ENCODE data around the gene RIPPLY3. TPM values are rescaled to one million over a fixed set of nuclear protein-coding genes. Genes with fewer than 3 reads are reported as not detected.
A peak's percentile ranks its signal among the peaks of the same experiment; 100 is the strongest.

Gene RIPPLY3
- total and polyA plus RNA-seq, 2 donors (not counting 1 experiment from before 2014, with no cell fraction given), result not detected

GRCh38 chr21:37005548-37006485 lies 685 bp upstream of the RIPPLY3 start:
- Mint-ChIP-seq H3K27ac (no peak overlapping the region), H3K4me1 (peaks cover 18% of the 10 kb centered on the region), H3K4me3 (peak overlapping the region; percentile 56), H3K9me3 (ENCODE audit: insufficient read depth) (no peaks in the 10 kb centered on the region), H3K27me3 (peaks cover 31% of the 10 kb centered on the region)
- intact Hi-C loops (cut with micrococcal nuclease), result no loop called here
- Histone ChIP-seq H3K27me3 (replicated peaks in 1 of 4; ENCODE audit: control extremely low read depth in 1 of 4, control insufficient read depth in 3 of 4, insufficient read depth in 4 of 4, low read length in 3 of 4) (peaks cover 0 to 48% (median 22%) of the 10 kb centered on the region in 4 experiments), H3K4me1 (ENCODE audit: control insufficient read depth in 2 of 2, insufficient read depth in 2 of 2, low read length in 2 of 2) (peaks cover 27 to 36% of the 10 kb centered on the region in 2 donors), H3K27ac (ENCODE audit: low read length in 2 of 2) (no peak overlapping the region), H3K9me3 (ENCODE audit: control extremely low read depth in 1 of 3, control insufficient read depth in 2 of 3, insufficient read depth in 1 of 3, low read length in 2 of 3) (peaks cover 0 to 9% (median 1%) of the 10 kb centered on the region in 3 donors), H4K20me1 (ENCODE audit: control insufficient read depth, insufficient read depth, low read length, poor library complexity, severe bottlenecking) (no peaks in the 10 kb centered on the region), H3K4me2 (replicated peaks; ENCODE audit: low read depth, low read length, poor library complexity, severe bottlenecking) (peak overlapping the region; percentile 86), H3K79me2 (ENCODE audit: control insufficient read depth, insufficient read depth, low read length) (no peaks in the 10 kb centered on the region), H3K4me3 (ENCODE audit: control extremely low read depth in 1 of 5, extremely low read depth in 1 of 5, insufficient read depth in 1 of 5, low read depth in 2 of 5, low read length in 4 of 5) (peak overlapping the region in 3 of 5 experiments; percentile 25 to 43 (median 40)), H3K9ac (ENCODE audit: low read length) (peak overlapping the region; percentile 54), H3K36me3 (replicated peaks in 1 of 2; ENCODE audit: control extremely low read depth in 1 of 2, control insufficient read depth in 1 of 2, extremely low read depth in 1 of 2, insufficient read depth in 2 of 2, low read length in 1 of 2) (no peaks in the 10 kb centered on the region), H2AFZ (ENCODE audit: insufficient read depth, low read depth, low read length, poor library complexity, severe bottlenecking) (peak overlapping the region; percentile 71)
- DNase-seq (no peak), ATAC-seq (ENCODE audit: low read depth) (no peak)
- TF ChIP-seq EZH2 (IDR thresholded peaks at IDR 0.05; ENCODE audit: borderline replicate concordance, insufficient read depth, low read depth, low read length, poor library complexity, severe bottlenecking) (no peak), CTCF (IDR thresholded peaks at IDR 0.05) (no peak)
- ChIA-PET POLR2A (no interaction called here), CTCF (no interaction called here)
- WGBS (ENCODE audit: insufficient coverage), result 29% methylated on average over 76 of the region's 76 CpGs

- peaks cover 18% of the 10 kb centered on the region for H3K4me1 Mint-ChIP-seq
- intact Hi-C loops (cut with micrococcal nuclease), result loop anchor here (1.0 kb wide), 1 partner anchor 31 kb away; no protein-coding TSS in a partner anchor
- Histone ChIP-seq H2AFZ (ENCODE audit: insufficient read depth, low read depth, low read length, poor library complexity, severe bottlenecking) (no peak overlapping the region), H3K27me3 (replicated peaks in 1 of 4; ENCODE audit: control extremely low read depth in 1 of 4, control insufficient read depth in 3 of 4, insufficient read depth in 4 of 4, low read length in 3 of 4) (peaks cover 0 to 58% (median 26%) of the 10 kb centered on the region in 4 experiments), H3K4me3 (ENCODE audit: control extremely low read depth in 1 of 5, extremely low read depth in 1 of 5, insufficient read depth in 1 of 5, low read depth in 2 of 5, low read length in 4 of 5) (no peak overlapping the region), H3K9ac (ENCODE audit: low read length) (no peak overlapping the region), H3K79me2 (ENCODE audit: control insufficient read depth, insufficient read depth, low read length) (no peaks in the 10 kb centered on the region), H4K20me1 (ENCODE audit: control insufficient read depth, insufficient read depth, low read length, poor library complexity, severe bottlenecking) (no peaks in the 10 kb centered on the region), H3K36me3 (replicated peaks in 1 of 2; ENCODE audit: control extremely low read depth in 1 of 2, control insufficient read depth in 1 of 2, extremely low read depth in 1 of 2, insufficient read depth in 2 of 2, low read length in 1 of 2) (no peaks in the 10 kb centered on the region), H3K4me1 (ENCODE audit: control insufficient read depth in 2 of 2, insufficient read depth in 2 of 2, low read length in 2 of 2) (peaks cover 27 to 33% of the 10 kb centered on the region in 2 donors), H3K4me2 (replicated peaks; ENCODE audit: low read depth, low read length, poor library complexity, severe bottlenecking) (no peak overlapping the region), H3K9me3 (ENCODE audit: control extremely low read depth in 1 of 3, control insufficient read depth in 2 of 3, insufficient read depth in 1 of 3, low read length in 2 of 3) (peaks cover 0 to 15% (median 1%) of the 10 kb centered on the region in 3 donors), H3K27ac (ENCODE audit: low read length in 2 of 2) (no peak overlapping the region)
- ATAC-seq (ENCODE audit: low read depth) (no peak), DNase-seq (no peak)
- H3K27ac Mint-ChIP-seq, result no peak overlapping the region
- H3K4me3 Mint-ChIP-seq, result no peak overlapping the region
- ChIA-PET POLR2A (no interaction called here), CTCF (interaction anchor here (0.6 to 1.2 kb wide), 2 partner anchors 32 to 73 kb away, joined by 3 read pairs; no protein-coding TSS in a partner anchor)
- H3K27me3 Mint-ChIP-seq, result peaks cover 48% of the 10 kb centered on the region
- H3K9me3 Mint-ChIP-seq (ENCODE audit: insufficient read depth), result no peaks in the 10 kb centered on the region
- no peak for TF ChIP-seq EZH2 (IDR thresholded peaks at IDR 0.05; ENCODE audit: borderline replicate concordance, insufficient read depth, low read depth, low read length, poor library complexity, severe bottlenecking)
- no peak for TF ChIP-seq CTCF (IDR thresholded peaks at IDR 0.05)
- WGBS (ENCODE audit: insufficient coverage), result 44% methylated on average over 9 of the region's 12 CpGs
These were observed 2.2 kb downstream of the RIPPLY3 start for GRCh38 chr21:37008724-37009123.
